B cell (primary cell): ENCODE data around the gene RAPGEF6. TPM values are rescaled to one million over a fixed set of nuclear protein-coding genes. Genes with fewer than 3 reads are reported as not detected.

Experiments used
- ATAC-seq: fragments of 200-7000 bp; cut with Tn5 transposase; one replicate; pipeline ENCODE4 v1.10.0; 2021; ENCODE audit warnings: low read depth, mild to moderate bottlenecking, moderate number of reproducible peaks, moderate library complexity
- CTCF ChIA-PET: fragments of 350-600 bp; sonication (Branson Sonifier 250); formaldehyde crosslinking; loops from one replicate; lab custom pipeline; 2021; ENCODE audit warnings: antibody characterized with exemption, inconsistent platforms; lab: Charles Lee
- POLR2A ChIA-PET: fragments of 350-600 bp; sonication (Branson Sonifier 250); formaldehyde crosslinking; loops from one replicate; lab custom pipeline; 2021; ENCODE audit warnings: antibody characterized with exemption; lab: Charles Lee
- DNase-seq: peaks from one replicate; pipeline ENCODE4 v3.0.0; 2013
- H2AFZ ChIP-seq: 2 replicates; pipeline ENCODE4 v1.6.1; 2012; ENCODE audit warnings: mild to moderate bottlenecking, low read depth, low read length; ENCODE audit not compliant: insufficient read depth, poor library complexity, severe bottlenecking
- H3K27ac ChIP-seq, 2 donors: 1 replicate in 1 of 2; 2 replicates in 1 of 2; pipeline ENCODE4 v1.5.1; 2012 to 2013; ENCODE audit warnings: low read length in 2 of 2, mild to moderate bottlenecking in 2 of 2, moderate library complexity in 1 of 2
- H3K27me3 ChIP-seq, 4 experiments: fragments of 200-600 bp in 1 of 4; sonication (generic) in 1 of 4; replicated peaks in 1 of 4; 1 replicate in 2 of 4; 2 replicates in 2 of 4; pipeline versions ENCODE4 v1.6.1 to v1.7.0; 2013 to 2016; ENCODE audit warnings: low read length in 3 of 4, mild to moderate bottlenecking in 2 of 4, mixed read lengths in 1 of 4, moderate library complexity in 1 of 4; ENCODE audit not compliant: insufficient read depth in 4 of 4, control insufficient read depth in 3 of 4; ENCODE audit errors: control extremely low read depth in 1 of 4
- H3K36me3 ChIP-seq, 2 experiments: replicated peaks in 1 of 2; 1 replicate in 1 of 2; 2 replicates in 1 of 2; pipeline versions ENCODE4 v1.6.1 to v1.7.1; 2013; ENCODE audit warnings: low read length in 1 of 2; ENCODE audit not compliant: insufficient read depth in 2 of 2, control insufficient read depth in 1 of 2; ENCODE audit errors: control extremely low read depth in 1 of 2, extremely low read depth in 1 of 2
- H3K4me1 ChIP-seq, 2 donors: fragments of 200-600 bp in 1 of 2; sonication (generic) in 1 of 2; 1 replicate in 1 of 2; 2 replicates in 1 of 2; pipeline versions ENCODE4 v1.5.1 to v1.6.1; 2013 to 2017; ENCODE audit warnings: low read length in 2 of 2; ENCODE audit not compliant: control insufficient read depth in 2 of 2, insufficient read depth in 2 of 2
- H3K4me2 ChIP-seq: replicated peaks from 2 replicates; pipeline ENCODE3; 2012; ENCODE audit warnings: mild to moderate bottlenecking, low read depth, low read length; ENCODE audit not compliant: poor library complexity, severe bottlenecking
- H3K4me3 ChIP-seq, 5 experiments: fragments of 200-600 bp in 1 of 5; sonication (generic) in 1 of 5; 1 replicate in 3 of 5; 2 replicates in 2 of 5; pipeline versions ENCODE4 v1.5.1 to v1.7.0; 2011 to 2016; ENCODE audit warnings: low read length in 4 of 5, mild to moderate bottlenecking in 4 of 5, low read depth in 2 of 5, control low read depth in 1 of 5, moderate library complexity in 1 of 5; ENCODE audit not compliant: insufficient read depth in 1 of 5; ENCODE audit errors: control extremely low read depth in 1 of 5, extremely low read depth in 1 of 5
- H3K79me2 ChIP-seq: fragments of 200-600 bp; sonication (generic); one replicate; pipeline ENCODE4 v1.6.0; 2016; ENCODE audit warnings: low read length; ENCODE audit not compliant: control insufficient read depth, insufficient read depth
- H3K9ac ChIP-seq: fragments of 200-600 bp; sonication (generic); 2 replicates; pipeline ENCODE4 v1.6.1; 2017; ENCODE audit warnings: mild to moderate bottlenecking, low read length, moderate library complexity
- H3K9me3 ChIP-seq, 3 donors: one replicate each; pipeline versions ENCODE4 v1.6.1 to v1.7.1; 2013; ENCODE audit warnings: low read length in 2 of 3; ENCODE audit not compliant: control insufficient read depth in 2 of 3, insufficient read depth in 1 of 3; ENCODE audit errors: control extremely low read depth in 1 of 3
- H4K20me1 ChIP-seq: 2 replicates; pipeline ENCODE4 v1.6.0; 2012; ENCODE audit warnings: mild to moderate bottlenecking, low read length; ENCODE audit not compliant: insufficient read depth, control insufficient read depth, poor library complexity, severe bottlenecking
- H3K27ac Mint-ChIP-seq: one replicate; pipeline ENCODE4 v1.8.0; 2021; ENCODE audit warnings: mixed read lengths
- H3K27me3 Mint-ChIP-seq: one replicate; pipeline ENCODE4 v1.8.0; 2021; ENCODE audit warnings: mixed read lengths
- H3K4me1 Mint-ChIP-seq: one replicate; pipeline ENCODE4 v1.8.0; 2021; ENCODE audit warnings: mixed read lengths
- H3K4me3 Mint-ChIP-seq: one replicate; pipeline ENCODE4 v1.8.0; 2021; ENCODE audit warnings: mixed read lengths
- H3K9me3 Mint-ChIP-seq: one replicate; pipeline ENCODE4 v1.8.0; 2022; ENCODE audit warnings: mixed read lengths; ENCODE audit not compliant: insufficient read depth
- CTCF ChIP-seq: fragments of 200-600 bp; IDR thresholded peaks from one replicate; pipeline ENCODE4 v1.8.0; 2022; ENCODE audit warnings: antibody characterized with exemption, mild to moderate bottlenecking
- EZH2 ChIP-seq: IDR thresholded peaks from 2 replicates; pipeline ENCODE4 v1.6.1; 2012; ENCODE audit warnings: borderline replicate concordance, low read depth, mild to moderate bottlenecking, moderate library complexity, low read length; ENCODE audit not compliant: insufficient read depth, poor library complexity, severe bottlenecking
- WGBS: methylation state at CpG from one replicate; pipeline ENCODE4 v1.1.5; 2013; ENCODE audit warnings: missing lambda C conversion rate; ENCODE audit not compliant: insufficient coverage; 5-methylcytosine and 5-hydroxymethylcytosine counted together
- intact Hi-C: fragments of 100-400 bp; cut with micrococcal nuclease; formaldehyde crosslinking; loops from one replicate; pipeline ENCODE4 v1.10.0; 2022
- polyA plus RNA-seq: library from polyadenylated mRNA; depleted of rRNA; stranded (reverse); fragments of >200 nt; gene quantifications from 2 replicates; pipeline ENCODE4 v1.2.3, GENCODE V29; 2012
- total RNA-seq, 2 donors: library from RNA; stranded (reverse); fragments of 120-200 nt in 1 of 2; gene quantifications; 1 replicate in 1 of 2; 2 replicates in 1 of 2; pipeline versions ENCODE4 v1.2.3 to v1.2.4, GENCODE V29; 2013 to 2022

The RAPGEF6 gene
- total and polyA plus RNA-seq, 2 donors (not counting 1 experiment from before 2014, with no cell fraction given) = 9.8 to 56.2 TPM

- Histone ChIP-seq H3K27me3 (no peaks in the 10 kb centered on the region), H3K36me3 (peaks cover 2 to 11% of the 10 kb centered on the region in 2 experiments), H4K20me1 (no peaks in the 10 kb centered on the region), H3K9ac (peak overlapping the region; percentile 33), H3K27ac (no peak overlapping the region), H3K79me2 (no peaks in the 10 kb centered on the region), H3K4me3 (peak overlapping the region in 1 of 5 experiments; percentile 43), H3K4me2 (peak overlapping the region; percentile 54), H3K9me3 (no peaks in the 10 kb centered on the region), H3K4me1 (peaks cover 18 to 19% of the 10 kb centered on the region in 2 donors), H2AFZ (no peak overlapping the region)
- Mint-ChIP-seq H3K27ac (no peak overlapping the region), H3K4me1 (peaks cover 32% of the 10 kb centered on the region), H3K4me3 (peak overlapping the region; percentile 54), H3K27me3 (no peaks in the 10 kb centered on the region), H3K9me3 (no peaks in the 10 kb centered on the region)
- TF ChIP-seq CTCF = peak; percentile 97
- no peak for TF ChIP-seq EZH2
- intact Hi-C loops = loop anchor here (1.0 to 10.0 kb wide), 3 partner anchors 253 to 1643 kb away; no protein-coding TSS in a partner anchor
- CTCF ChIA-PET = interaction anchor here (1.0 to 3.6 kb wide), 5 partner anchors 17 to 547 kb away, joined by 3 to 26 read pairs (median 14); no protein-coding TSS in a partner anchor
- POLR2A ChIA-PET = no interaction called here
- peak; percentile 63 for ATAC-seq
- peak; percentile 82 for DNase-seq
- 2% methylated on average over 4 of the region's 7 CpGs for WGBS
Measured at GRCh38 chr5:131417240-131417869, 217.7 kb downstream of the RAPGEF6 start.

- no peak overlapping the region for H3K27ac Mint-ChIP-seq
- peaks cover 32% of the 10 kb centered on the region for H3K4me1 Mint-ChIP-seq
- no peaks in the 10 kb centered on the region for H3K9me3 ChIP-seq
- DNase-seq = peak; percentile 49
- peak overlapping the region; percentile 54 for H3K4me3 Mint-ChIP-seq
- H4K20me1 ChIP-seq = no peaks in the 10 kb centered on the region
- no peak for TF ChIP-seq EZH2
- TF ChIP-seq CTCF = no peak
- H3K27me3 ChIP-seq = no peaks in the 10 kb centered on the region
- H3K4me3 ChIP-seq = peak overlapping the region in 1 of 5 experiments; percentile 43
- H3K9me3 Mint-ChIP-seq = no peaks in the 10 kb centered on the region
- H3K36me3 ChIP-seq = peaks cover 2 to 5% of the 10 kb centered on the region in 2 experiments
- POLR2A ChIA-PET = no interaction called here
- H3K27ac ChIP-seq = no peak overlapping the region
- ATAC-seq = peak; percentile 56
- H3K79me2 ChIP-seq = no peaks in the 10 kb centered on the region
- no peaks in the 10 kb centered on the region for H3K27me3 Mint-ChIP-seq
- peak overlapping the region; percentile 33 for H3K9ac ChIP-seq
- intact Hi-C loops = loop anchor here (1.0 to 10.0 kb wide), 3 partner anchors 252 to 1642 kb away; no protein-coding TSS in a partner anchor
- peak overlapping the region; percentile 54 for H3K4me2 ChIP-seq
- WGBS = no CpG with 5 or more reads among the region's 3 CpGs
- H2AFZ ChIP-seq = no peak overlapping the region
- peaks cover 18 to 19% of the 10 kb centered on the region in 2 donors for H3K4me1 ChIP-seq
- CTCF ChIA-PET = interaction anchor here (0.7 to 3.6 kb wide), 7 partner anchors 9 to 546 kb away, joined by 3 to 26 read pairs (median 3); no protein-coding TSS in a partner anchor
Measured at GRCh38 chr5:131416729-131417128, 218.3 kb downstream of the RAPGEF6 start.
